Measurements from ENCODE around the gene MLLT10.

The MLLT10 gene

GRCh38 chr10:21518641-21519396 is 15.2 kb upstream of the MLLT10 start:
- Histone ChIP-seq H3K27ac (ENCODE audit: low read depth, low read length, poor library complexity, severe bottlenecking) (no peak overlapping the region), H3K9me2 (ENCODE audit: low read depth, low read length) (no peaks in the 10 kb centered on the region), H3K9ac (ENCODE audit: low read length) (no peak overlapping the region), H3K36me3 (ENCODE audit: insufficient read depth, low read length) (no peaks in the 10 kb centered on the region), H3K4me3 (ENCODE audit: low read depth, low read length, poor library complexity, severe bottlenecking) (no peak overlapping the region), H3K27me3 (ENCODE audit: insufficient read depth, low read length) (peaks cover 7% of the 10 kb centered on the region), H3K4me2 (ENCODE audit: low read length) (peak overlapping the region; percentile 96; the same call in 1 of the 2 replicates), H3F3A (ENCODE audit: insufficient read depth, low read length) (no peaks in the 10 kb centered on the region), H3K79me2 (ENCODE audit: insufficient read depth, low read length) (no peaks in the 10 kb centered on the region), H3K9me3 (ENCODE audit: low read length) (no peaks in the 10 kb centered on the region), H2AFZ (ENCODE audit: low read length) (no peak overlapping the region), H3K4me1 (ENCODE audit: insufficient read depth, low read length, severe bottlenecking) (peaks cover 36% of the 10 kb centered on the region), H4K20me1 (ENCODE audit: insufficient read depth, low read length) (no peaks in the 10 kb centered on the region)
- TF ChIP-seq EZH2 (IDR thresholded peaks at IDR 0.05; ENCODE audit: borderline replicate concordance, low read length) = no peak
- TF ChIP-seq CTCF (IDR thresholded peaks at IDR 0.05; ENCODE audit: low read length) = no peak

- Histone ChIP-seq H3K27ac (ENCODE audit: low read depth, low read length, poor library complexity, severe bottlenecking) (no peak overlapping the region), H3K4me1 (ENCODE audit: insufficient read depth, low read length, severe bottlenecking) (peaks cover 36% of the 10 kb centered on the region), H3K9me2 (ENCODE audit: low read depth, low read length) (no peaks in the 10 kb centered on the region), H3K9me3 (ENCODE audit: low read length) (no peaks in the 10 kb centered on the region), H3K79me2 (ENCODE audit: insufficient read depth, low read length) (no peaks in the 10 kb centered on the region), H3K9ac (ENCODE audit: low read length) (no peak overlapping the region), H3K27me3 (ENCODE audit: insufficient read depth, low read length) (peaks cover 7% of the 10 kb centered on the region), H4K20me1 (ENCODE audit: insufficient read depth, low read length) (no peaks in the 10 kb centered on the region), H3K4me3 (ENCODE audit: low read depth, low read length, poor library complexity, severe bottlenecking) (no peak overlapping the region), H2AFZ (ENCODE audit: low read length) (no peak overlapping the region), H3F3A (ENCODE audit: insufficient read depth, low read length) (no peaks in the 10 kb centered on the region), H3K36me3 (ENCODE audit: insufficient read depth, low read length) (no peaks in the 10 kb centered on the region), H3K4me2 (ENCODE audit: low read length) (peak overlapping the region; percentile 96)
- TF ChIP-seq CTCF (IDR thresholded peaks at IDR 0.05; ENCODE audit: low read length) = no peak
- TF ChIP-seq EZH2 (IDR thresholded peaks at IDR 0.05; ENCODE audit: borderline replicate concordance, low read length) = 0 out of 2 replicates have a peak, but pooled peaks have one; percentile 10
These were observed 14.6 kb upstream of the MLLT10 start for GRCh38 chr10:21519397-21519933.

- no peak overlapping the region for H3K9ac ChIP-seq (ENCODE audit: low read length)
- no peak for TF ChIP-seq CTCF (IDR thresholded peaks at IDR 0.05; ENCODE audit: low read length)
- 0 out of 2 replicates have a peak, but pooled peaks have one; percentile 6 for TF ChIP-seq EZH2 (IDR thresholded peaks at IDR 0.05; ENCODE audit: borderline replicate concordance, low read length)
These were observed 14.0 kb upstream of the MLLT10 start for GRCh38 chr10:21519941-21520436.

More at GRCh38 chr10:21519941-21520436, 14.0 kb upstream of the MLLT10 start:
- no peak overlapping the region for H3K4me3 ChIP-seq (ENCODE audit: low read depth, low read length, poor library complexity, severe bottlenecking)
- H3K9me2 ChIP-seq (ENCODE audit: low read depth, low read length) = no peaks in the 10 kb centered on the region
- H3K27ac ChIP-seq (ENCODE audit: low read depth, low read length, poor library complexity, severe bottlenecking) = no peak overlapping the region
- no peaks in the 10 kb centered on the region for H4K20me1 ChIP-seq (ENCODE audit: insufficient read depth, low read length)
- no peaks in the 10 kb centered on the region for H3K9me3 ChIP-seq (ENCODE audit: low read length)
- no peaks in the 10 kb centered on the region for H3K79me2 ChIP-seq (ENCODE audit: insufficient read depth, low read length)
- H3K4me1 ChIP-seq (ENCODE audit: insufficient read depth, low read length, severe bottlenecking) = peaks cover 41% of the 10 kb centered on the region
- peaks cover 7% of the 10 kb centered on the region for H3K27me3 ChIP-seq (ENCODE audit: insufficient read depth, low read length)
- H3K4me2 ChIP-seq (ENCODE audit: low read length) = peak overlapping the region; percentile 28
- no peaks in the 10 kb centered on the region for H3F3A ChIP-seq (ENCODE audit: insufficient read depth, low read length)
- no peak overlapping the region for H2AFZ ChIP-seq (ENCODE audit: low read length)
- no peaks in the 10 kb centered on the region for H3K36me3 ChIP-seq (ENCODE audit: insufficient read depth, low read length)
